H1 (cell line): ENCODE measurements around the gene ACER3. TPM values are rescaled to one million over a fixed set of nuclear protein-coding genes. Genes with fewer than 3 reads are reported as not detected.

Source experiments
- CTCF ChIA-PET: fragments of 300-600 bp; sonication (Branson Sonifier 250); formaldehyde crosslinking; loops from one replicate; lab custom pipeline; 2021; ENCODE audit not compliant: partially characterized antibody; lab: Charles Lee
- POLR2A ChIA-PET: fragments of 300-600 bp; sonication (Branson Sonifier 250); formaldehyde crosslinking; loops from one replicate; lab custom pipeline; 2021; ENCODE audit warnings: inconsistent platforms; ENCODE audit not compliant: partially characterized antibody; lab: Charles Lee
- DNase-seq, 2 experiments: peaks; one replicate each; pipeline versions ENCODE4 v3.0.0 to v3.0.0-alpha.2; 2010 to 2022; ENCODE audit warnings: low spot score in 2 of 2, low read depth in 1 of 2, mixed read lengths in 1 of 2
- FAIRE-seq: peaks from 2 replicates; lab custom pipeline; 2011; peaks lifted over from hg19 to GRCh38; lab: Jason Lieb, UNC
- H2AFZ ChIP-seq: 2 replicates; pipeline ENCODE4 v1.8.1; 2012; ENCODE audit warnings: low read length, inconsistent platforms
- H2AK5ac ChIP-seq: 2 replicates; pipeline ENCODE4 v1.6.1; 2013; ENCODE audit warnings: low read depth, low read length
- H2BK120ac ChIP-seq: replicated peaks from 2 replicates; pipeline ENCODE3; 2013; ENCODE audit warnings: low read depth, low read length, inconsistent platforms
- H2BK12ac ChIP-seq: 2 replicates; pipeline ENCODE4 v1.6.1; 2013; ENCODE audit warnings: low read depth, low read length
- H2BK15ac ChIP-seq: 2 replicates; pipeline ENCODE4 v1.6.1; 2013; ENCODE audit warnings: low read length
- H2BK20ac ChIP-seq: 2 replicates; pipeline ENCODE4 v1.6.1; 2013; ENCODE audit warnings: low read length
- H2BK5ac ChIP-seq: 2 replicates; pipeline ENCODE4 v1.6.1; 2013; ENCODE audit warnings: low read depth, low read length
- H3K14ac ChIP-seq: 2 replicates; pipeline ENCODE4 v1.6.1; 2013; ENCODE audit warnings: inconsistent platforms; ENCODE audit not compliant: insufficient read length
- H3K18ac ChIP-seq: 2 replicates; pipeline ENCODE4 v1.6.1; 2013; ENCODE audit warnings: low read length; ENCODE audit errors: extremely low read depth
- H3K23ac ChIP-seq: 2 replicates; pipeline ENCODE4 v1.6.1; 2013; ENCODE audit warnings: inconsistent platforms; ENCODE audit not compliant: insufficient read length
- H3K23me2 ChIP-seq: 2 replicates; pipeline ENCODE4 v1.6.1; 2013; ENCODE audit warnings: low read depth, low read length
- H3K27ac ChIP-seq: 2 replicates; pipeline ENCODE4 v1.6.1; 2011; ENCODE audit warnings: low read depth, low read length, inconsistent platforms
- H3K27me3 ChIP-seq, 4 experiments: replicated peaks in 1 of 4; 1 replicate in 1 of 4; 2 replicates in 3 of 4; pipeline versions ENCODE4 v1.6.1 to v1.8.1; 2011 to 2013; ENCODE audit warnings: low read length in 3 of 4, mild to moderate bottlenecking in 3 of 4, inconsistent platforms in 2 of 4, mixed read lengths in 2 of 4, moderate library complexity in 1 of 4; ENCODE audit not compliant: control insufficient read depth in 3 of 4, insufficient read depth in 3 of 4; ENCODE audit errors: extremely low read depth in 1 of 4
- H3K36me3 ChIP-seq, 4 experiments: 2 replicates each; pipeline versions ENCODE4 v1.6.1 to v1.8.1; 2011 to 2013; ENCODE audit warnings: mild to moderate bottlenecking in 4 of 4, low read length in 3 of 4, moderate library complexity in 2 of 4, control low read depth in 1 of 4, inconsistent platforms in 1 of 4; ENCODE audit not compliant: insufficient read depth in 4 of 4, control insufficient read depth in 2 of 4
- H3K4ac ChIP-seq: replicated peaks from 2 replicates; pipeline ENCODE3; 2013; ENCODE audit warnings: low read length, low read depth, mixed read lengths, inconsistent platforms; ENCODE audit not compliant: insufficient read length
- H3K4me1 ChIP-seq, 4 experiments: replicated peaks in 1 of 4; 1 replicate in 1 of 4; 2 replicates in 3 of 4; pipeline versions ENCODE4 v1.6.1 to v1.8.1; 2011 to 2013; ENCODE audit warnings: low read length in 3 of 4, inconsistent platforms in 2 of 4, mixed read lengths in 1 of 4; ENCODE audit not compliant: insufficient read depth in 4 of 4, control insufficient read depth in 3 of 4
- H3K4me2 ChIP-seq, 2 experiments: 2 replicates each; pipeline versions ENCODE4 v1.6.1 to v1.8.1; 2011 to 2013; ENCODE audit warnings: low read depth in 2 of 2, low read length in 2 of 2, control low read depth in 1 of 2, inconsistent platforms in 1 of 2, mild to moderate bottlenecking in 1 of 2; ENCODE audit not compliant: insufficient read depth in 1 of 2
- H3K4me3 ChIP-seq, 4 experiments: fragments of 200-600, 300-600 bp in 1 of 4; sonication (generic), shearing (Covaris generic), sonication (Bioruptor Twin) in 1 of 4; 2 replicates each; pipeline versions ENCODE4 v1.5.1 to v1.8.1; 2011 to 2016; ENCODE audit warnings: low read length in 4 of 4, low read depth in 3 of 4, control low read depth in 2 of 4, inconsistent platforms in 2 of 4, mild to moderate bottlenecking in 2 of 4, mixed read lengths in 1 of 4, moderate library complexity in 1 of 4; ENCODE audit not compliant: insufficient read depth in 2 of 4; ENCODE audit errors: extremely low read depth in 1 of 4
- H3K56ac ChIP-seq: replicated peaks from 2 replicates; pipeline ENCODE3; 2013; ENCODE audit warnings: low read depth, mild to moderate bottlenecking, mixed read lengths, low read length, inconsistent platforms; ENCODE audit not compliant: insufficient read length
- H3K79me1 ChIP-seq: 2 replicates; pipeline ENCODE4 v1.6.1; 2013; ENCODE audit warnings: low read depth, low read length, control low read depth
- H3K79me2 ChIP-seq, 2 experiments: 2 replicates each; pipeline versions ENCODE4 v1.6.1 to v1.8.1; 2012 to 2013; ENCODE audit warnings: low read length in 2 of 2, mild to moderate bottlenecking in 2 of 2, inconsistent platforms in 1 of 2; ENCODE audit not compliant: insufficient read depth in 2 of 2, control insufficient read depth in 1 of 2
- H3K9ac ChIP-seq, 4 experiments: replicated peaks in 1 of 4; 1 replicate in 1 of 4; 2 replicates in 3 of 4; pipeline versions ENCODE4 v1.6.1 to v1.8.1; 2011 to 2013; ENCODE audit warnings: low read depth in 3 of 4, low read length in 3 of 4, control low read depth in 2 of 4, mild to moderate bottlenecking in 2 of 4, moderate library complexity in 2 of 4, inconsistent platforms in 1 of 4; ENCODE audit errors: extremely low read depth in 1 of 4
- H3K9me3 ChIP-seq, 2 experiments: 2 replicates each; pipeline versions ENCODE4 v1.6.1 to v1.8.1; 2012 to 2013; ENCODE audit warnings: mild to moderate bottlenecking in 2 of 2, moderate library complexity in 2 of 2, control low read depth in 1 of 2, inconsistent platforms in 1 of 2, low read depth in 1 of 2, low read length in 1 of 2, mixed read lengths in 1 of 2; ENCODE audit not compliant: insufficient read depth in 2 of 2
- H4K20me1 ChIP-seq, 2 experiments: replicated peaks in 1 of 2; 2 replicates each; pipeline versions ENCODE3 to v1.8.1; 2011 to 2013; ENCODE audit warnings: inconsistent platforms in 2 of 2, low read length in 2 of 2, mild to moderate bottlenecking in 1 of 2; ENCODE audit not compliant: insufficient read depth in 2 of 2, control insufficient read depth in 1 of 2
- H4K5ac ChIP-seq: 2 replicates; pipeline ENCODE4 v1.6.1; 2013; ENCODE audit warnings: low read length, low read depth, mixed read lengths, inconsistent platforms; ENCODE audit not compliant: insufficient read length
- H4K8ac ChIP-seq: 2 replicates; pipeline ENCODE4 v1.8.0; 2013; ENCODE audit warnings: mild to moderate bottlenecking, moderate library complexity, low read length, inconsistent platforms; ENCODE audit not compliant: insufficient read depth; ENCODE audit errors: extremely low read depth
- H4K91ac ChIP-seq: replicated peaks from 2 replicates; pipeline ENCODE3; 2013; ENCODE audit warnings: low read length, mixed read lengths, inconsistent platforms; ENCODE audit not compliant: insufficient read length
- BACH1 ChIP-seq: IDR thresholded peaks from 2 replicates; pipeline ENCODE4 v1.6.1; 2012; ENCODE audit warnings: low read length, improper control_type of control experiment
- CBX8 ChIP-seq: fragments of 300-800, 300-1000 bp; sonication (generic); IDR thresholded peaks from 2 replicates; pipeline ENCODE4 v1.7.1; 2016; ENCODE audit warnings: low read depth, low read length, borderline replicate concordance
- EP300 ChIP-seq, 2 experiments: IDR thresholded peaks; 1 replicate in 1 of 2; 2 replicates in 1 of 2; pipeline ENCODE4 v1.6.1; 2011 to 2012; ENCODE audit warnings: low read depth in 2 of 2, low read length in 2 of 2, mild to moderate bottlenecking in 2 of 2, borderline replicate concordance in 1 of 2, inconsistent platforms in 1 of 2, moderate library complexity in 1 of 2
- KDM4A ChIP-seq: IDR thresholded peaks from one replicate; pipeline ENCODE4 v1.7.1; 2012; ENCODE audit warnings: low read depth, mild to moderate bottlenecking, moderate library complexity, low read length, inconsistent platforms; ENCODE audit not compliant: severe bottlenecking
- NANOG ChIP-seq: IDR thresholded peaks from 2 replicates; pipeline ENCODE4 v1.6.1; 2011; ENCODE audit warnings: low read length, low read depth, mild to moderate bottlenecking, inconsistent platforms; ENCODE audit not compliant: insufficient read depth, poor library complexity, severe bottlenecking
- NRF1 ChIP-seq: IDR thresholded peaks from 2 replicates; pipeline ENCODE4 v1.6.1; 2011; ENCODE audit warnings: mild to moderate bottlenecking, low read depth, low read length, improper control_type of control experiment
- SIRT6 ChIP-seq: IDR thresholded peaks from one replicate; pipeline ENCODE4 v1.7.1; 2012; ENCODE audit warnings: low read length, inconsistent platforms
- TBP ChIP-seq: IDR thresholded peaks from 2 replicates; pipeline ENCODE4 v1.6.1; 2011; ENCODE audit warnings: low read depth, low read length, improper control_type of control experiment
- WGBS, 2 experiments: shearing (Covaris generic) in 1 of 2; methylation state at CpG; one replicate each; pipeline versions ENCODE4 v1.1.6 to v1.1.7; 2013 to 2015; ENCODE audit warnings: low lambda C conversion rate in 2 of 2, mixed read lengths in 2 of 2, inconsistent platforms in 1 of 2, low coverage in 1 of 2, missing lambda C conversion rate in 1 of 2; ENCODE audit not compliant: insufficient replicate concordance in 2 of 2, insufficient coverage in 1 of 2, insufficient read length in 1 of 2; ENCODE audit errors: extremely low coverage in 1 of 2, missing lambda C conversion rate in 1 of 2; 5-methylcytosine and 5-hydroxymethylcytosine counted together
- polyA plus RNA-seq, 7 experiments: library from polyadenylated mRNA; depleted of rRNA in 3 of 7; stranded (reverse) in 5 of 7; unstranded in 2 of 7; fragments of >200 nt in 5 of 7; fragments of 200-250 nt in 2 of 7; gene quantifications; 1 replicate in 5 of 7; 2 replicates in 1 of 7; 4 replicates in 1 of 7; pipeline versions ENCODE4 v1.2.1 to v1.2.3, GENCODE V29; 2011 to 2013; ENCODE audit warnings: missing spikeins in 2 of 7, mixed read lengths in 2 of 7
- total RNA-seq: library from RNA; stranded (reverse); fragmentation: NEBNext Ultra II Directional; extraction: Animal tissue kit (Norgen Biotek cat#: 25700); gene quantifications from 2 replicates; pipeline ENCODE4 v1.2.1, GENCODE V29; 2021
- TF ChIP-seq, protein P1 (sequence below), 3 experiments: IDR thresholded peaks; 1 replicate in 2 of 3; 2 replicates in 1 of 3; pipeline versions ENCODE4 v1.5.1 to v1.6.1; 2011; ENCODE audit warnings: low read length in 3 of 3, mild to moderate bottlenecking in 3 of 3, inconsistent platforms in 2 of 3, low read depth in 1 of 3, moderate library complexity in 1 of 3; ENCODE audit not compliant: insufficient read depth in 1 of 3; ENCODE audit errors: control extremely low read depth in 1 of 3
- TF ChIP-seq, protein P2 (sequence below): IDR thresholded peaks from 2 replicates; pipeline ENCODE4 v1.6.1; 2012; ENCODE audit warnings: low read length, inconsistent platforms

ACER3 gene
- total and polyA plus RNA-seq, 2 of the 8 experiments (the other 6 are each of a cell fraction or from before 2014, with no cell fraction given) = 5.7 to 16.2 TPM

DNA sequence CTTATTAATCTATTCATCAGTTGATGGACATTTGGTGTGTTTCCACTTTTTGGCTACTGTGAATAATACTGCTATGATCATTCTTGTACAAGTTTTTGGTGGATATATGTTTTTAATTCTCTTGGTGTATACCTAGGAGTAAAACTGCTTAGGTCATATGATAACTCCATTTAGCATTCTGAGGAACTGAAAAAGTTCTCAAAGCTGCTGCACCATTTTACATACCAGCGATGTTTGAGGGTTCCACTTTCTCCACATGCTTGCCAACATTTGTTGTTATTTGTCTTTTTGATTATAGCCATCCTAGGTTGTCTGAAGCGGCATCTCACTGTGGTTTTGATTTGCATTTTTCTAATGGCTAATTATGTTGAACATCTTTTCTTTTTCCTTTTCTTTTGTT is 4.1 kb upstream of the ACER3 start:
- POLR2A ChIA-PET = no interaction called here
- no peak overlapping the region for H3K4ac ChIP-seq
- TF ChIP-seq NANOG (no peak), EP300 (IDR thresholded peaks at IDR 0.05; ENCODE audit: borderline replicate concordance in 1 of 2, low read depth in 2 of 2, low read length in 2 of 2) (no peak), TBP (no peak), BACH1 (no peak), NRF1 (no peak), CBX8 (no peak), SIRT6 (no peak), KDM4A (no peak)
- TF ChIP-seq, protein P1, sequence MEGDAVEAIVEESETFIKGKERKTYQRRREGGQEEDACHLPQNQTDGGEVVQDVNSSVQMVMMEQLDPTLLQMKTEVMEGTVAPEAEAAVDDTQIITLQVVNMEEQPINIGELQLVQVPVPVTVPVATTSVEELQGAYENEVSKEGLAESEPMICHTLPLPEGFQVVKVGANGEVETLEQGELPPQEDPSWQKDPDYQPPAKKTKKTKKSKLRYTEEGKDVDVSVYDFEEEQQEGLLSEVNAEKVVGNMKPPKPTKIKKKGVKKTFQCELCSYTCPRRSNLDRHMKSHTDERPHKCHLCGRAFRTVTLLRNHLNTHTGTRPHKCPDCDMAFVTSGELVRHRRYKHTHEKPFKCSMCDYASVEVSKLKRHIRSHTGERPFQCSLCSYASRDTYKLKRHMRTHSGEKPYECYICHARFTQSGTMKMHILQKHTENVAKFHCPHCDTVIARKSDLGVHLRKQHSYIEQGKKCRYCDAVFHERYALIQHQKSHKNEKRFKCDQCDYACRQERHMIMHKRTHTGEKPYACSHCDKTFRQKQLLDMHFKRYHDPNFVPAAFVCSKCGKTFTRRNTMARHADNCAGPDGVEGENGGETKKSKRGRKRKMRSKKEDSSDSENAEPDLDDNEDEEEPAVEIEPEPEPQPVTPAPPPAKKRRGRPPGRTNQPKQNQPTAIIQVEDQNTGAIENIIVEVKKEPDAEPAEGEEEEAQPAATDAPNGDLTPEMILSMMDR (IDR thresholded peaks at IDR 0.05; ENCODE audit: control extremely low read depth in 1 of 3, insufficient read depth in 1 of 3, low read depth in 1 of 3, low read length in 3 of 3) = no peak
- TF ChIP-seq, protein P2, sequence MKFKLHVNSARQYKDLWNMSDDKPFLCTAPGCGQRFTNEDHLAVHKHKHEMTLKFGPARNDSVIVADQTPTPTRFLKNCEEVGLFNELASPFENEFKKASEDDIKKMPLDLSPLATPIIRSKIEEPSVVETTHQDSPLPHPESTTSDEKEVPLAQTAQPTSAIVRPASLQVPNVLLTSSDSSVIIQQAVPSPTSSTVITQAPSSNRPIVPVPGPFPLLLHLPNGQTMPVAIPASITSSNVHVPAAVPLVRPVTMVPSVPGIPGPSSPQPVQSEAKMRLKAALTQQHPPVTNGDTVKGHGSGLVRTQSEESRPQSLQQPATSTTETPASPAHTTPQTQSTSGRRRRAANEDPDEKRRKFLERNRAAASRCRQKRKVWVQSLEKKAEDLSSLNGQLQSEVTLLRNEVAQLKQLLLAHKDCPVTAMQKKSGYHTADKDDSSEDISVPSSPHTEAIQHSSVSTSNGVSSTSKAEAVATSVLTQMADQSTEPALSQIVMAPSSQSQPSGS = no peak

More for the DNA sequence above, 4.1 kb upstream of the ACER3 start:
- Histone ChIP-seq H2AFZ (no peak overlapping the region), H4K20me1 (peaks cover 0 to under 1% of the 10 kb centered on the region in 2 experiments), H3K79me1 (no peaks in the 10 kb centered on the region), H3K23me2 (peaks cover 4% of the 10 kb centered on the region), H3K18ac (no peak overlapping the region), H3K27me3 (no peaks in the 10 kb centered on the region), H3K4me2 (no peak overlapping the region), H3K23ac (no peak overlapping the region), H2BK12ac (no peak overlapping the region), H3K36me3 (no peaks in the 10 kb centered on the region), H3K9me3 (no peaks in the 10 kb centered on the region), H2AK5ac (no peak overlapping the region), H2BK20ac (no peak overlapping the region), H3K4me3 (no peak overlapping the region), H2BK5ac (no peak overlapping the region), H3K27ac (no peak overlapping the region), H3K56ac (no peak overlapping the region), H3K9ac (no peak overlapping the region), H3K14ac (no peak overlapping the region), H2BK120ac (no peak overlapping the region), H4K5ac (no peak overlapping the region), H3K79me2 (peaks cover 0 to 1% of the 10 kb centered on the region in 2 experiments; a peak in 1 of 4 replicates), H4K91ac (no peak overlapping the region), H3K4me1 (peaks cover 2 to 8% (median 5%) of the 10 kb centered on the region in 4 experiments; a peak in 6 of 7 replicates), H2BK15ac (no peak overlapping the region), H4K8ac (no peak overlapping the region)
- FAIRE-seq (no peak), DNase-seq (no peak)
- CTCF ChIA-PET = no interaction called here
- 95% methylated on average over 2 of the region's 2 CpGs; no CpG with 5 or more reads in 1 of the 2 experiments for WGBS, 2 experiments
